Measurements from ENCODE around the gene IQCN.

DNA sequence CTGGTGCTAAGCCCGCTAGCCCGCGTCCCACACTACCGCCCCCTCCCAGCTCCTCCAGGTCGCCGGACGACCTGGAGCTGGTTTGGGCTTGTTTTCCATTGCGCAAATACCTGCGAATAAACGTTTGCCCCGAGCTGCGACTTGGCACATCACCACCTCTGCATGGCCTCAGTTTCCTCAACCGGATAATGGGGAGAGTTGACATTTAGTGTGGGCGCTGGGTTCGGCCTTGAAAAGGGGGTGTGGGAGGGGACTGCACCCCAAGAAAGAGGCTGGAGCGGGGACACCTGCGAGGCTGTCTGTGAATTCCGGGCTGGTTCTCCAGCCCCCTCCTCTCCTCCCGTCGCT lies 18.2 kb upstream of the IQCN start:
- TF ChIP-seq POLR2A (IDR thresholded peaks at IDR 0.05; ENCODE audit: low read depth, low read length): peak; percentile 14; the same call in 1 of the 2 replicates
- no peak for TF ChIP-seq BHLHE40 (IDR thresholded peaks at IDR 0.05; ENCODE audit: low read depth, low read length)
- TF ChIP-seq, protein P1, sequence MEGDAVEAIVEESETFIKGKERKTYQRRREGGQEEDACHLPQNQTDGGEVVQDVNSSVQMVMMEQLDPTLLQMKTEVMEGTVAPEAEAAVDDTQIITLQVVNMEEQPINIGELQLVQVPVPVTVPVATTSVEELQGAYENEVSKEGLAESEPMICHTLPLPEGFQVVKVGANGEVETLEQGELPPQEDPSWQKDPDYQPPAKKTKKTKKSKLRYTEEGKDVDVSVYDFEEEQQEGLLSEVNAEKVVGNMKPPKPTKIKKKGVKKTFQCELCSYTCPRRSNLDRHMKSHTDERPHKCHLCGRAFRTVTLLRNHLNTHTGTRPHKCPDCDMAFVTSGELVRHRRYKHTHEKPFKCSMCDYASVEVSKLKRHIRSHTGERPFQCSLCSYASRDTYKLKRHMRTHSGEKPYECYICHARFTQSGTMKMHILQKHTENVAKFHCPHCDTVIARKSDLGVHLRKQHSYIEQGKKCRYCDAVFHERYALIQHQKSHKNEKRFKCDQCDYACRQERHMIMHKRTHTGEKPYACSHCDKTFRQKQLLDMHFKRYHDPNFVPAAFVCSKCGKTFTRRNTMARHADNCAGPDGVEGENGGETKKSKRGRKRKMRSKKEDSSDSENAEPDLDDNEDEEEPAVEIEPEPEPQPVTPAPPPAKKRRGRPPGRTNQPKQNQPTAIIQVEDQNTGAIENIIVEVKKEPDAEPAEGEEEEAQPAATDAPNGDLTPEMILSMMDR (conservative IDR thresholded peaks at IDR 0.05; ENCODE audit: low read depth, low read length): no peak
- no peak for TF ChIP-seq NFE2L2 (IDR thresholded peaks at IDR 0.05; ENCODE audit: low read depth, low read length)
- no peak for TF ChIP-seq RFX5 (IDR thresholded peaks at IDR 0.05; ENCODE audit: low read depth, low read length)
- no peak for TF ChIP-seq RAD21 (IDR thresholded peaks at IDR 0.05; ENCODE audit: low read length)

Data from IMR-90 (cell line).